Stomach (tissue), 9 donors: ENCODE results near the gene CCDC68. TPM values are rescaled to one million over a fixed set of nuclear protein-coding genes. Genes with fewer than 3 reads are reported as not detected.

Source experiments
- DNase-seq, 2 donors: peaks; one replicate each; pipeline versions ENCODE4 v3.0.0 to v3.0.0-alpha.2; 2013 to 2019
- H3K27ac ChIP-seq, 5 donors: fragments of 200-600 bp in 4 of 5; sonication (generic) in 4 of 5; one replicate each; pipeline ENCODE4 v1.5.1; 2013 to 2019; ENCODE audit warnings: mild to moderate bottlenecking in 1 of 5, moderate library complexity in 1 of 5
- H3K27me3 ChIP-seq, 3 donors: fragments of 200-600 bp; sonication (generic); one replicate each; pipeline ENCODE4 v1.5.1; 2017 to 2019; ENCODE audit warnings: mixed run types in 1 of 3
- H3K36me3 ChIP-seq, 4 donors: fragments of 200-600 bp; sonication (generic); 1 replicate in 3 of 4; 2 replicates in 1 of 4; pipeline ENCODE4 v1.5.1; 2016 to 2019
- H3K4me1 ChIP-seq, 4 donors: fragments of 200-600 bp; sonication (generic); one replicate each; pipeline ENCODE4 v1.5.1; 2016 to 2019
- H3K4me3 ChIP-seq, 4 donors: fragments of 200-600 bp; sonication (generic) in 3 of 4; one replicate each; pipeline ENCODE4 v1.5.1; 2016 to 2019; ENCODE audit warnings: mild to moderate bottlenecking in 1 of 4
- H3K9me3 ChIP-seq, 4 donors: fragments of 200-600 bp; sonication (generic); one replicate each; pipeline ENCODE4 v1.5.1; 2016 to 2019
- CTCF ChIP-seq, 7 experiments: fragments of 450-650 bp in 4 of 7; fragments of 200-600 bp in 3 of 7; sonication (generic) in 3 of 7; IDR thresholded peaks; one replicate each; pipeline ENCODE4 v1.5.1; 2016 to 2019; ENCODE audit warnings: antibody characterized with exemption in 7 of 7, control low read depth in 2 of 7, mild to moderate bottlenecking in 1 of 7
- EP300 ChIP-seq: sonication (generic); formaldehyde crosslinking; IDR thresholded peaks from one replicate; pipeline ENCODE4 v1.6.1; 2017; ENCODE audit warnings: antibody characterized with exemption
- POLR2A ChIP-seq, 4 donors: fragments of 450-650 bp; IDR thresholded peaks; one replicate each; pipeline ENCODE4 v1.6.1; 2016; ENCODE audit warnings: antibody characterized with exemption in 4 of 4, control low read depth in 2 of 4, mild to moderate bottlenecking in 1 of 4, moderate library complexity in 1 of 4
- POLR2AphosphoS5 ChIP-seq, 3 donors: sonication (generic); formaldehyde crosslinking; IDR thresholded peaks; one replicate each; pipeline ENCODE4 v1.6.1; 2016; ENCODE audit warnings: antibody characterized with exemption in 3 of 3
- WGBS, 5 donors: extraction: QIAGEN DNeasy Blood & Tissue Kit in 3 of 5; methylation state at CpG; one replicate each; pipeline versions ENCODE4 v1.1.5 to v1.1.7; 2013 to 2018; 5-methylcytosine and 5-hydroxymethylcytosine counted together
- intact Hi-C: fragments of 100-400 bp; cut with DNase I; formaldehyde crosslinking; loops from one replicate; pipeline ENCODE4 v1.15.1; 2023; ENCODE audit warnings: low total_unique reads
- polyA plus RNA-seq, 3 donors: library from polyadenylated mRNA; stranded (reverse); fragments of 200-250 nt; gene quantifications; one replicate each; pipeline ENCODE4 v1.2.3, GENCODE V29; 2013
- total RNA-seq, 5 donors: library from RNA; depleted of rRNA; stranded (reverse); fragments of >200 nt; gene quantifications; one replicate each; pipeline versions ENCODE4 v1.1.0 to v1.2.3, GENCODE V29; 2014 to 2016
- donor health status: healthy with polysubstance abuse.
- donor health status: Bipolar disorder and iron deficiency.
- donor health status: healthy.

The CCDC68 gene
- total and polyA plus RNA-seq, 8 donors = 2.8 to 154 (median 22.0) TPM

GRCh38 chr18:54852780-54853675 lies 106.2 kb downstream of the CCDC68 start:
- TF ChIP-seq EP300 (no peak), POLR2A (IDR thresholded peaks at IDR 0.05) (no peak), CTCF (IDR thresholded peaks at IDR 0.05) (no peak), POLR2AphosphoS5 (IDR thresholded peaks at IDR 0.05) (no peak)
- WGBS, 5 donors = 63 to 70% (median 67%) methylated on average over 6 of the region's 6 CpGs

More at GRCh38 chr18:54852780-54853675, 106.2 kb downstream of the CCDC68 start:
- H3K4me3 ChIP-seq = no peak overlapping the region
- H3K4me1 ChIP-seq = peaks cover 0 to 40% (median 7%) of the 10 kb centered on the region in 4 donors
- no peak overlapping the region for H3K27ac ChIP-seq
- no peaks in the 10 kb centered on the region for H3K27me3 ChIP-seq
- no peak for DNase-seq
- no peaks in the 10 kb centered on the region for H3K9me3 ChIP-seq
- intact Hi-C loops = no loop called here
- no peaks in the 10 kb centered on the region for H3K36me3 ChIP-seq

Other genes starting within 250 kb of the CCDC68 start
- gene RAB27B, start 131.0 kb downstream of the CCDC68 start, total RNA-seq = 100 to 1,000 TPM in 1 of 5 donors, 10 to 100 TPM in 3, 1 to 10 TPM in 1; 1.8 to 102 (median 24.9) TPM
- gene RAB27B, start 131.0 kb downstream of the CCDC68 start, polyA plus RNA-seq = 10 to 100 TPM in 2 of 3 donors, 1 to 10 TPM in 1; 4.9 to 23.2 (median 10.5) TPM